ENCODE measurements around the gene TTLL6. TPM values are rescaled to one million over a fixed set of nuclear protein-coding genes. Genes with fewer than 3 reads are reported as not detected.

TTLL6 gene
- total RNA-seq, 1 donor from 2014 or later = 17.4 TPM

DNA sequence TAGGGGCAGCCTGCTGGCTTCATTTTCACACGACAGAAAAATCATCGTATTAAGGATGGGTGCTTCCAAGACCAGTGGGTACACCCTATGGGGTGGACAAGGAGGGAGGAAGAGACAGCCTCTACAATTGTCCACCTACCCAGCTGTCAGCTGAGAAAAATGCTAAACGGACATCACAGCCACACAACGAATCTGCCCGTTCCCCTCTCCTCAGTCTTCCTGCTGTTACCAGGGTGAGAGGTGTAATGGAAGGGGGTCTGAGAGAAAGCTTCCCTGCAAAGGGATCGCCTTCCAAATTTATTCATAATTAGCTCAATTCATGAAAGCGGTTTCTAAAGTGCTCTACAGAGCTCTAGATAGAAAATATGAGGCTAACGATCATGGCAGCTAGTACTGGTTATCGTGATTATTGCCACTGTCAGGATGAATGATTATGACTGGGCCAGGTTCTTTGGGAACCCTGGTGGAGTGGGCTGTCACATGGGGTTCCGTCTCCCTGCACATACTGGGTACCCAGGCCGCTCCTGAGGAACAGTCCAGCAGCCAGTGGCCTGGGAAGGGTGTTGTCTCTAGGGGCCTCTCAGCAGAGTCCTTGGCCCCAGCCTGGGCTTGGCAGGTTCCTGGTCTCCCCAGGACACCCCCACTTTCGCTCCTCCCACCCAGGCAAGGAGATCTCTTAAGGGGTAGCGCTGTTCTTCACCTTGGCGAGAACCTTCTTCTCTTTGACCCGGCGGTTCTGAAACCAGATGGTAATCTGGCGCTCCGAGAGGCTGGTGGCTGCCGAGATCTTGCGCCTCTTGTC is 90.7 kb downstream of the TTLL6 start:
- TF ChIP-seq EZH2phosphoT487 (IDR thresholded peaks at IDR 0.05) = no peak
- no peak for TF ChIP-seq EZH2 (IDR thresholded peaks at IDR 0.05)
- TF ChIP-seq, protein P1, sequence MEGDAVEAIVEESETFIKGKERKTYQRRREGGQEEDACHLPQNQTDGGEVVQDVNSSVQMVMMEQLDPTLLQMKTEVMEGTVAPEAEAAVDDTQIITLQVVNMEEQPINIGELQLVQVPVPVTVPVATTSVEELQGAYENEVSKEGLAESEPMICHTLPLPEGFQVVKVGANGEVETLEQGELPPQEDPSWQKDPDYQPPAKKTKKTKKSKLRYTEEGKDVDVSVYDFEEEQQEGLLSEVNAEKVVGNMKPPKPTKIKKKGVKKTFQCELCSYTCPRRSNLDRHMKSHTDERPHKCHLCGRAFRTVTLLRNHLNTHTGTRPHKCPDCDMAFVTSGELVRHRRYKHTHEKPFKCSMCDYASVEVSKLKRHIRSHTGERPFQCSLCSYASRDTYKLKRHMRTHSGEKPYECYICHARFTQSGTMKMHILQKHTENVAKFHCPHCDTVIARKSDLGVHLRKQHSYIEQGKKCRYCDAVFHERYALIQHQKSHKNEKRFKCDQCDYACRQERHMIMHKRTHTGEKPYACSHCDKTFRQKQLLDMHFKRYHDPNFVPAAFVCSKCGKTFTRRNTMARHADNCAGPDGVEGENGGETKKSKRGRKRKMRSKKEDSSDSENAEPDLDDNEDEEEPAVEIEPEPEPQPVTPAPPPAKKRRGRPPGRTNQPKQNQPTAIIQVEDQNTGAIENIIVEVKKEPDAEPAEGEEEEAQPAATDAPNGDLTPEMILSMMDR (IDR thresholded peaks at IDR 0.05) = no peak
- Mint-ChIP-seq H3K4me3 (no peak overlapping the region), H3K4me1 (peaks cover 2% of the 10 kb centered on the region)

DNA sequence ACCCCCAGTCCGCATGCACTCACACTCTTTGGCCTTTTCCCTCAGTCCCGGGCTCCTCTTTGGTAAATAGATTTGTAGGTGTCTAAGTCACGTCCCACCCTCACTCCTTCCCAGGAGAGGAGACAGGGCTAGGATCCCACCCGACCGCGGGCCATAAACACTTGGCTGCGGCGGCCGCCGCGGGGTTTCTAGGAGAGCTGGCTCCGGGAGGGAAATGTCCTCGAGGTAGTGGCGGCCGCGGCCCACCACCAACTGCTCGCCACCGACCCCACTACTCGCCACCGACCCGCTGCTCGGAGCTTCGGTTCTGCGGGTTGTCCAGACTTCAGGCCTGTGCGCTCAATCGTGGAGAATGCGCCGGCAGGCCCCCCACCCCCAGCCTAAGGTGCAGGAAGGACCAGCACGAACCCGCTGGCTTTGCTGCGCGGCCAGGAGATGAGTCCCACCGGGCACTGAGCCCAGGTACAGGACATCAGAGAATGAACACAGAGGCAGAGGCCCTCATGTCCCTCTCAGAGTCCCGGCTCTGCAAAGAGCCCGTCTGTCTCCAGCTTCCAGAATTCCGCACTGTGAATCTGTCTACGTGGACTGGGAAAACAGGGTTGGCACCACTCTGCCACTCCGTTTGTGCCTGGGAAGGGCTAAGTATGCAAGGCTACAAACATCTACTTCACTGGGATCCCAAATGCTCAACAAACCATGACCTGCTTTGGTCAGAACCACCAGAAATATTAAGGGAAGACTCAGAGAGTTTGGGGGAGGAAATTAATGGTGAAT is 91.6 kb downstream of the TTLL6 start:
- no peaks in the 10 kb centered on the region for H3K36me3 ChIP-seq
- H3K4me3 Mint-ChIP-seq = no peak overlapping the region
- peaks cover 2% of the 10 kb centered on the region for H3K4me1 Mint-ChIP-seq

More for the DNA sequence above, 90.7 kb downstream of the TTLL6 start:
- no peak overlapping the region for H2AFZ ChIP-seq (replicated peaks)
- peaks cover 82% of the 10 kb centered on the region for H4K20me1 ChIP-seq (ENCODE audit: low read depth)
- no peak overlapping the region for H3K27ac ChIP-seq
- no peaks in the 10 kb centered on the region for H3K36me3 ChIP-seq
- peaks cover 7% of the 10 kb centered on the region for H3F3A ChIP-seq (ENCODE audit: low read depth)
- no peaks in the 10 kb centered on the region for H3K4me1 ChIP-seq
- H3K27me3 ChIP-seq = peaks cover 100% of the 10 kb centered on the region
- Mint-ChIP-seq H3K27ac (no peak overlapping the region), H3K36me3 (peaks cover 3% of the 10 kb centered on the region), H3K9me3 (peaks cover 13% of the 10 kb centered on the region), H3K27me3 (ENCODE audit: insufficient read depth, low read depth) (peaks cover 97% of the 10 kb centered on the region)
- H3K4me3 ChIP-seq = no peak overlapping the region
- H3K79me2 ChIP-seq (ENCODE audit: low read depth) = no peaks in the 10 kb centered on the region
- no peak overlapping the region for H3K4me2 ChIP-seq
- no peaks in the 10 kb centered on the region for H3K9me3 ChIP-seq (ENCODE audit: low read depth)
- no peak for DNase-seq (ENCODE audit: low spot score)
- H3K9ac ChIP-seq = no peak overlapping the region

DNA sequence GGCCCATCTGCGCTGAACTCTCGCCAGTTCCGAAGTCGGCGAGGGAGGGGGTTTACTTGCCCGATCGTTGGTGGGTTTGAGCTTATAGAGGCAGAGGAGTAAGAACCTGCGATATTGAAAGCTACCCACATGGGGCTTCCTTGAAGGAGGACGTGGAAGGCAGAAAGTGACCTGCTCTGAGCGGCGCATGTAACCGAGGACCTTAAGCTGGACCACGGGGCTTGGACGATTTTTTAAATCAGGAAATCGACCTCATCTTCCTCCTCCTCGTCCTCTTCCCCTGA is 92.1 kb downstream of the TTLL6 start:
- peaks cover 2% of the 10 kb centered on the region for H3K4me1 Mint-ChIP-seq
- H3K79me2 ChIP-seq (ENCODE audit: low read depth) = no peaks in the 10 kb centered on the region

More for the DNA sequence above, 91.6 kb downstream of the TTLL6 start:
- no peak for DNase-seq (ENCODE audit: low spot score)
- Mint-ChIP-seq H3K27ac (no peak overlapping the region), H3K36me3 (peaks cover 3% of the 10 kb centered on the region), H3K9me3 (peaks cover 11% of the 10 kb centered on the region), H3K27me3 (ENCODE audit: insufficient read depth, low read depth) (peaks cover 97% of the 10 kb centered on the region)
- H3K4me3 ChIP-seq = no peak overlapping the region
- TF ChIP-seq EZH2phosphoT487 (IDR thresholded peaks at IDR 0.05) (peak; percentile 79), EZH2 (IDR thresholded peaks at IDR 0.05) (peak; percentile 72)
- TF ChIP-seq, protein P1 (IDR thresholded peaks at IDR 0.05) = no peak
- peaks cover 100% of the 10 kb centered on the region for H3K27me3 ChIP-seq
- H2AFZ ChIP-seq (replicated peaks) = no peak overlapping the region
- no peak overlapping the region for H3K9ac ChIP-seq
- no peak overlapping the region for H3K4me2 ChIP-seq
- H3K79me2 ChIP-seq (ENCODE audit: low read depth) = no peaks in the 10 kb centered on the region
- H3K27ac ChIP-seq = no peak overlapping the region
- peaks cover 7% of the 10 kb centered on the region for H3F3A ChIP-seq (ENCODE audit: low read depth)
- H4K20me1 ChIP-seq (ENCODE audit: low read depth) = peaks cover 89% of the 10 kb centered on the region
- H3K9me3 ChIP-seq (ENCODE audit: low read depth) = no peaks in the 10 kb centered on the region
- no peaks in the 10 kb centered on the region for H3K4me1 ChIP-seq

More for the DNA sequence above, 92.1 kb downstream of the TTLL6 start:
- Histone ChIP-seq H3K27ac (no peak overlapping the region), H3K27me3 (peaks cover 100% of the 10 kb centered on the region), H3K4me2 (no peak overlapping the region), H3K4me3 (no peak overlapping the region), H4K20me1 (ENCODE audit: low read depth) (peaks cover 89% of the 10 kb centered on the region), H3K4me1 (no peaks in the 10 kb centered on the region), H3F3A (ENCODE audit: low read depth) (peaks cover 7% of the 10 kb centered on the region), H2AFZ (replicated peaks) (no peak overlapping the region), H3K36me3 (no peaks in the 10 kb centered on the region), H3K9ac (no peak overlapping the region), H3K9me3 (ENCODE audit: low read depth) (no peaks in the 10 kb centered on the region)
- no peaks in the 10 kb centered on the region for H3K36me3 Mint-ChIP-seq
- no peak overlapping the region for H3K4me3 Mint-ChIP-seq
- peaks cover 8% of the 10 kb centered on the region for H3K9me3 Mint-ChIP-seq
- no peak overlapping the region for H3K27ac Mint-ChIP-seq
- TF ChIP-seq EZH2 (IDR thresholded peaks at IDR 0.05) (no peak), EZH2phosphoT487 (IDR thresholded peaks at IDR 0.05) (no peak)
- TF ChIP-seq, protein P1 (IDR thresholded peaks at IDR 0.05) = no peak
- H3K27me3 Mint-ChIP-seq (ENCODE audit: insufficient read depth, low read depth) = peaks cover 97% of the 10 kb centered on the region
- no peak for DNase-seq (ENCODE audit: low spot score)
